ENCODE data around the gene CADM2. TPM values are rescaled to one million over a fixed set of nuclear protein-coding genes. Genes with fewer than 3 reads are reported as not detected.

The CADM2 gene
- total and polyA plus RNA-seq, 2 experiments from 2014 or later: 13.3 to 47.5 TPM

- DNase-seq (ENCODE audit: low spot score) (no peak), ATAC-seq (no peak)
- no peak overlapping the region for H3K4me3 ChIP-seq
These were observed 301.0 kb downstream of the CADM2 start for GRCh38 chr3:85259748-85260147.

GRCh38 chr3:85264381-85264780, 305.6 kb downstream of the CADM2 start:
- Histone ChIP-seq H3F3A (replicated peaks; ENCODE audit: low read depth) (no peaks in the 10 kb centered on the region), H2AFZ (no peak overlapping the region), H3K4me1 (ENCODE audit: insufficient read depth) (no peaks in the 10 kb centered on the region), H3K9me2 (ENCODE audit: insufficient read depth) (no peaks in the 10 kb centered on the region), H3K79me2 (replicated peaks; ENCODE audit: insufficient read depth) (no peaks in the 10 kb centered on the region), H3K27ac (ENCODE audit: low read depth) (no peak overlapping the region), H3K4me3 (no peak overlapping the region), H3K36me3 (ENCODE audit: insufficient read depth) (no peaks in the 10 kb centered on the region), H4K20me1 (replicated peaks; ENCODE audit: insufficient read depth) (no peaks in the 10 kb centered on the region), H3K4me2 (no peak overlapping the region), H3K27me3 (ENCODE audit: insufficient read depth) (no peaks in the 10 kb centered on the region)
- Mint-ChIP-seq H3K9me3 (no peaks in the 10 kb centered on the region), H3K36me3 (ENCODE audit: low read depth) (no peaks in the 10 kb centered on the region), H3K4me1 (no peaks in the 10 kb centered on the region), H3K27ac (no peak overlapping the region), H3K4me3 (no peak overlapping the region), H3K27me3 (ENCODE audit: insufficient read depth, low read depth, poor library complexity) (no peaks in the 10 kb centered on the region)
- ATAC-seq (no peak), DNase-seq (ENCODE audit: low spot score) (no peak)
- no peak for TF ChIP-seq EZH2 (IDR thresholded peaks at IDR 0.05; ENCODE audit: low read depth, unreplicated experiment)
- TF ChIP-seq ZNF331 (CRISPR knock-in tag; IDR thresholded peaks at IDR 0.05; ENCODE audit: low read depth): no peak
- no peak for TF ChIP-seq EZH2phosphoT487 (IDR thresholded peaks at IDR 0.05; ENCODE audit: unreplicated experiment)
- no peak for TF ChIP-seq NANOG (IDR thresholded peaks at IDR 0.05; ENCODE audit: borderline replicate concordance)
- no peak for TF ChIP-seq CTCF (conservative IDR thresholded peaks at IDR 0.05; ENCODE audit: low read depth in 2 of 2)
- no peak for TF ChIP-seq ZNF114 (CRISPR knock-in tag; IDR thresholded peaks at IDR 0.05)
- TF ChIP-seq POLR2AphosphoS5 (IDR thresholded peaks at IDR 0.05; ENCODE audit: low read depth): no peak
- no peak for TF ChIP-seq STAT1 (IDR thresholded peaks at IDR 0.05; ENCODE audit: unreplicated experiment)

More at GRCh38 chr3:85259748-85260147, 301.0 kb downstream of the CADM2 start:
- H3K4me2 ChIP-seq: no peak overlapping the region
- no peaks in the 10 kb centered on the region for H3K4me1 ChIP-seq (ENCODE audit: insufficient read depth)
- no peaks in the 10 kb centered on the region for H3K9me3 Mint-ChIP-seq
- H3K27me3 ChIP-seq (ENCODE audit: insufficient read depth): no peaks in the 10 kb centered on the region
- H3K4me1 Mint-ChIP-seq: peaks cover 13% of the 10 kb centered on the region
- no peaks in the 10 kb centered on the region for H3K36me3 Mint-ChIP-seq (ENCODE audit: low read depth)
- H3K4me3 Mint-ChIP-seq: no peak overlapping the region
- no peak overlapping the region for H2AFZ ChIP-seq
- H3K27ac Mint-ChIP-seq: no peak overlapping the region
- H3F3A ChIP-seq (replicated peaks; ENCODE audit: low read depth): no peaks in the 10 kb centered on the region
- TF ChIP-seq REST (IDR thresholded peaks at IDR 0.05; ENCODE audit: unreplicated experiment): no peak
- no peaks in the 10 kb centered on the region for H3K9me2 ChIP-seq (ENCODE audit: insufficient read depth)
- H3K79me2 ChIP-seq (replicated peaks; ENCODE audit: insufficient read depth): no peaks in the 10 kb centered on the region
- H3K36me3 ChIP-seq (ENCODE audit: insufficient read depth): no peaks in the 10 kb centered on the region
- H3K27ac ChIP-seq (ENCODE audit: low read depth): no peak overlapping the region
- peaks cover 3% of the 10 kb centered on the region for H3K27me3 Mint-ChIP-seq (ENCODE audit: insufficient read depth, low read depth, poor library complexity)
- no peaks in the 10 kb centered on the region for H4K20me1 ChIP-seq (replicated peaks; ENCODE audit: insufficient read depth)
